PC-9 (cell line): Measurements from ENCODE around the gene PBX1.

ENCODE experiments used
- CTCF ChIP-seq: fragments of 200-600 bp; sonication (generic); conservative IDR thresholded peaks from 2 replicates; pipeline ENCODE4 v1.6.1; 2017; ENCODE audit warnings: mixed run types, antibody characterized with exemption, mild to moderate bottlenecking, moderate library complexity
- EZH2 ChIP-seq: fragments of 200-600 bp; sonication (generic); IDR thresholded peaks from 2 replicates; pipeline ENCODE4 v1.8.0; 2017; ENCODE audit warnings: antibody characterized with exemption, low read depth

- TF ChIP-seq CTCF (no peak), EZH2 (no peak)
These were observed 316.5 kb downstream of the PBX1 start for GRCh38 chr1:164875518-164875917.
